Heart left ventricle (tissue), 16 donors: Measurements from ENCODE around the gene OSM. TPM values are rescaled to one million over a fixed set of nuclear protein-coding genes. Genes with fewer than 3 reads are reported as not detected.

ENCODE experiments used
- ATAC-seq, 4 donors: fragments of 200-7000 bp; cut with Tn5 transposase; one replicate each; pipeline ENCODE4 v1.9.1; 2020 to 2022; ENCODE audit warnings: moderate library complexity in 4 of 4, mild to moderate bottlenecking in 3 of 4, moderate number of reproducible peaks in 1 of 4
- DNase-seq, 5 donors: peaks; one replicate each; pipeline ENCODE4 v3.0.0-alpha.2; 2020
- H3K27ac ChIP-seq, 12 donors: fragments of 200-600 bp; sonication (generic) in 4 of 12; one replicate each; pipeline versions ENCODE4 v1.5.0 to v1.8.0; 2016 to 2022; ENCODE audit warnings: mild to moderate bottlenecking in 2 of 12
- H3K27me3 ChIP-seq, 9 donors: fragments of 200-600 bp; sonication (generic) in 2 of 9; one replicate each; pipeline versions ENCODE4 v1.5.1 to v1.8.0; 2016 to 2022; ENCODE audit warnings: mild to moderate bottlenecking in 3 of 9
- H3K36me3 ChIP-seq, 9 donors: fragments of 200-600 bp; sonication (generic) in 2 of 9; one replicate each; pipeline versions ENCODE4 v1.5.0 to v1.8.0; 2018 to 2022; ENCODE audit warnings: mild to moderate bottlenecking in 2 of 9
- H3K4me1 ChIP-seq, 12 donors: fragments of 200-600 bp; sonication (generic) in 4 of 12; one replicate each; pipeline versions ENCODE4 v1.5.0 to v1.8.0; 2016 to 2022; ENCODE audit warnings: mild to moderate bottlenecking in 3 of 12
- H3K4me3 ChIP-seq, 12 donors: fragments of 200-600 bp; sonication (generic) in 4 of 12; one replicate each; pipeline versions ENCODE4 v1.5.0 to v1.8.0; 2017 to 2022; ENCODE audit warnings: mild to moderate bottlenecking in 9 of 12, moderate library complexity in 4 of 12
- H3K9me3 ChIP-seq, 12 donors: fragments of 200-600 bp; sonication (generic) in 4 of 12; one replicate each; pipeline versions ENCODE4 v1.5.0 to v1.8.0; 2016 to 2022; ENCODE audit warnings: mild to moderate bottlenecking in 1 of 12
- CTCF ChIP-seq, 12 donors: fragments of 200-600 bp; sonication (generic) in 4 of 12; IDR thresholded peaks; one replicate each; pipeline versions ENCODE4 v1.5.0 to v1.8.0; 2018 to 2022; ENCODE audit warnings: antibody characterized with exemption in 12 of 12, mild to moderate bottlenecking in 5 of 12
- POLR2A ChIP-seq, 2 donors: fragments of 450-650 bp; IDR thresholded peaks; one replicate each; pipeline ENCODE4 v1.6.1; 2017; ENCODE audit warnings: antibody characterized with exemption in 2 of 2, mild to moderate bottlenecking in 2 of 2, moderate library complexity in 2 of 2
- WGBS, 4 donors: extraction: QIAGEN DNeasy Blood & Tissue Kit in 2 of 4; methylation state at CpG; one replicate each; pipeline versions ENCODE4 v1.1.5 to v1.1.7; 2013 to 2018; 5-methylcytosine and 5-hydroxymethylcytosine counted together
- intact Hi-C, 10 donors: fragments of 100-400 bp; cut with DNase I; formaldehyde crosslinking; loops; one replicate each; pipeline versions ENCODE4 v1.11.1 to v1.14.2; 2022
- polyA plus RNA-seq, 2 donors: library from polyadenylated mRNA; stranded (reverse); fragments of 200-250 nt; gene quantifications; one replicate each; pipeline ENCODE4 v1.2.3, GENCODE V29; 2013
- total RNA-seq, 9 donors: library from RNA; depleted of rRNA in 2 of 9; stranded (reverse); fragments of >200 nt in 2 of 9; fragmentation: NEBNext Ultra II Directional in 3 of 9; extraction: Animal tissue kit (Norgen Biotek cat#: 25700) in 3 of 9; gene quantifications; one replicate each; pipeline versions ENCODE4 v1.1.0 to v1.2.4, GENCODE V29; 2016 to 2023
- donor health status: ischemic (EF 13 %, LVEDD 7.1; RV severe dilation, severe dysfunction).
- donor health status: healthy with polysubstance abuse.
- donor health status: DM: no; HTN: yes; CAD: no.
- donor health status: DM: no; HTN: no; CAD: no.
- donor health status: ischemic (EF 25% LVEDD 6.9; RV normal size, moderate dysfunction).
- donor health status: ischemic (EF 25% LVEDD 5.7; RV mildly dilated, moderate dysfunction).
- donor health status: healthy.
- donor health status: DM: yes; HTN: yes; CAD: no.
- donor health status: ischemic (EF 35%, LVEDD 5.7; RV mildly dilated, moderate dysfunction).
- donor health status: nonischemic (EF 11% LVEDD 7.7; RV severe dilation, severe dysfunction).
- donor health status: DM: yes; HTN: yes; CAD: no.
- donor health status: PGD.
- donor health status: ischemic (EF 29% LVEDD 5.4; RV normal size, mild dysfunction).
- donor health status: nonischemic (EF 23%, LVEDD 6.1; RV moderate dilation, normal function).

The OSM gene
- total and polyA plus RNA-seq, 11 donors, result 0.17 to 5.0 (median 0.27) TPM; not detected in 2

GRCh38 chr22:30295576-30295975 is 28.9 kb upstream of the OSM start:
- intact Hi-C loops, result no loop called here
- peaks cover 11 to 47% (median 27%) of the 10 kb centered on the region in 12 donors for H3K4me1 ChIP-seq
- H3K4me3 ChIP-seq, result no peak overlapping the region
- H3K27ac ChIP-seq, result no peak overlapping the region
- peaks cover 0 to 93% (median 70%) of the 10 kb centered on the region in 9 donors for H3K36me3 ChIP-seq
- TF ChIP-seq POLR2A (IDR thresholded peaks at IDR 0.05), result no peak
- TF ChIP-seq CTCF (IDR thresholded peaks at IDR 0.05), result no peak
- ATAC-seq, result no peak
- no peaks in the 10 kb centered on the region for H3K9me3 ChIP-seq
- WGBS, 4 donors, result 59 to 74% (median 68%) methylated on average over 2 to 7 of the region's 7 CpGs
- DNase-seq, result no peak
- no peaks in the 10 kb centered on the region for H3K27me3 ChIP-seq

GRCh38 chr22:30294830-30295229 is 28.2 kb upstream of the OSM start:
- no peak overlapping the region for H3K27ac ChIP-seq
- no peaks in the 10 kb centered on the region for H3K9me3 ChIP-seq
- peaks cover 12 to 47% (median 31%) of the 10 kb centered on the region in 12 donors for H3K4me1 ChIP-seq
- DNase-seq, result no peak
- no peaks in the 10 kb centered on the region for H3K27me3 ChIP-seq
- H3K4me3 ChIP-seq, result no peak overlapping the region
- H3K36me3 ChIP-seq, result peaks cover 0 to 86% (median 64%) of the 10 kb centered on the region in 9 donors
- intact Hi-C loops, result loop anchor here in 2 of 10 donors (5.0 kb wide), 2 partner anchors 32 to 47 kb away; partner anchors contain the start of gene TBC1D10A (in 1 of the 2)
- no peak for TF ChIP-seq POLR2A (IDR thresholded peaks at IDR 0.05)
- no peak for TF ChIP-seq CTCF (IDR thresholded peaks at IDR 0.05)
- no peak for ATAC-seq
- WGBS, 4 donors, result 93 to 98% (median 95%) methylated on average over 4 to 11 of the region's 11 CpGs

- H3K27me3 ChIP-seq, result no peaks in the 10 kb centered on the region
- ATAC-seq (no peak), DNase-seq (no peak)
- TF ChIP-seq CTCF (IDR thresholded peaks at IDR 0.05) (no peak), POLR2A (IDR thresholded peaks at IDR 0.05) (no peak)
- no peaks in the 10 kb centered on the region for H3K9me3 ChIP-seq
- 92 to 98% (median 97%) methylated on average over 7 to 9 of the region's 9 CpGs for WGBS, 4 donors
- H3K36me3 ChIP-seq, result peaks cover 0 to 78% (median 57%) of the 10 kb centered on the region in 9 donors
- no peak overlapping the region for H3K27ac ChIP-seq
- peaks cover 12 to 44% (median 32%) of the 10 kb centered on the region in 12 donors for H3K4me1 ChIP-seq
- intact Hi-C loops, result loop anchor here in 2 of 10 donors (5.0 kb wide), 2 partner anchors 33 to 48 kb away; partner anchors contain the start of gene TBC1D10A (in 1 of the 2)
- no peak overlapping the region for H3K4me3 ChIP-seq
Observed at GRCh38 chr22:30294066-30294465, 27.4 kb upstream of the OSM start.

- Histone ChIP-seq H3K9me3 (no peaks in the 10 kb centered on the region), H3K4me3 (no peak overlapping the region), H3K27me3 (no peaks in the 10 kb centered on the region), H3K4me1 (peaks cover 12 to 46% (median 34%) of the 10 kb centered on the region in 12 donors), H3K36me3 (peaks cover 0 to 68% (median 54%) of the 10 kb centered on the region in 9 donors), H3K27ac (peak overlapping the region in 2 of 12 donors; percentile 95 to 97)
- WGBS, 4 donors, result 92 to 97% (median 93%) methylated on average over 7 of the region's 7 CpGs
- no peak for DNase-seq
- intact Hi-C loops, result loop anchor here in 2 of 10 donors (5.0 kb wide), 2 partner anchors 34 to 49 kb away; partner anchors contain the start of gene TBC1D10A (in 1 of the 2)
- no peak for ATAC-seq
- no peak for TF ChIP-seq CTCF (IDR thresholded peaks at IDR 0.05)
- TF ChIP-seq POLR2A (IDR thresholded peaks at IDR 0.05), result no peak
Observed at GRCh38 chr22:30293026-30293425, 26.4 kb upstream of the OSM start.
